Stimulated activated CD8-positive, alpha-beta memory T cell treated with anti-CD3 and anti-CD28 coated beads, Interleukin-4, amount 100 ng/mL, for 24 hours (primary cell): ENCODE results near the gene MAPK1.
"Not testable (repeated sequence)": the region's sequence is repeated elsewhere in the genome, so short reads cannot be mapped to it uniquely, and the experiment has no call there.

Experiments used
- DNase-seq: peaks from one replicate; pipeline ENCODE4 v3.0.0-alpha.2; 2020; ENCODE audit warnings: low read depth

The MAPK1 gene

GRCh38 chr22:21845558-21846453 is 21.6 kb downstream of the MAPK1 start:
- no peak for DNase-seq

- DNase-seq, result no peak
Measured at GRCh38 chr22:21842946-21843345, 24.5 kb downstream of the MAPK1 start.

- DNase-seq, result no peak
Measured at GRCh38 chr22:21841422-21841821, 26.0 kb downstream of the MAPK1 start.

- no peak for DNase-seq
Measured at GRCh38 chr22:21840236-21840823, 27.1 kb downstream of the MAPK1 start.

GRCh38 chr22:21839765-21840140 is 27.7 kb downstream of the MAPK1 start:
- no peak for DNase-seq

- DNase-seq, result not testable (repeated sequence)
Measured at GRCh38 chr22:21839104-21839764, 28.2 kb downstream of the MAPK1 start.

GRCh38 chr22:21837248-21837979 is 30.0 kb downstream of the MAPK1 start:
- no peak for DNase-seq

GRCh38 chr22:21836486-21836885 is 31.0 kb downstream of the MAPK1 start:
- not testable (repeated sequence) for DNase-seq

- no peak for DNase-seq
Measured at GRCh38 chr22:21835378-21835777, 32.1 kb downstream of the MAPK1 start.

GRCh38 chr22:21834869-21835268 is 32.6 kb downstream of the MAPK1 start:
- no peak for DNase-seq

- peak; percentile 14 for DNase-seq
Measured at GRCh38 chr22:21832291-21833290, 34.9 kb downstream of the MAPK1 start.

GRCh38 chr22:21829523-21829922 is 37.9 kb downstream of the MAPK1 start:
- DNase-seq, result no peak

- no peak for DNase-seq
Measured at GRCh38 chr22:21828268-21828638, 39.2 kb downstream of the MAPK1 start.

- no peak for DNase-seq
Measured at GRCh38 chr22:21827628-21828267, 39.7 kb downstream of the MAPK1 start.

GRCh38 chr22:21826204-21826603 is 41.2 kb downstream of the MAPK1 start:
- no peak for DNase-seq

GRCh38 chr22:21824962-21825361 is 42.5 kb downstream of the MAPK1 start:
- not testable (repeated sequence) for DNase-seq

- DNase-seq, result no peak
Measured at GRCh38 chr22:21824445-21824912, 43.0 kb downstream of the MAPK1 start.

- no peak for DNase-seq
Measured at GRCh38 chr22:21823740-21824444, 43.6 kb downstream of the MAPK1 start.

- no peak for DNase-seq
Measured at GRCh38 chr22:21819183-21819770, 48.2 kb downstream of the MAPK1 start.
